Neural cell (in vitro differentiated cells): ENCODE results near the gene BIRC2. TPM values are rescaled to one million over a fixed set of nuclear protein-coding genes. Genes with fewer than 3 reads are reported as not detected.
A peak's percentile ranks its signal among the peaks of the same experiment; 100 is the strongest.

Experiments
- H2AFZ ChIP-seq: fragments of 200-600, 300-800 bp; sonication (generic), shearing (Covaris generic); 2 replicates; pipeline ENCODE4 v1.6.0; 2014; ENCODE audit warnings: low read depth, mild to moderate bottlenecking, antibody characterized with exemption, low read length, moderate library complexity
- H3F3A ChIP-seq: fragments of 200-600 bp; shearing (Covaris generic); 2 replicates; pipeline ENCODE4 v1.6.1; 2016; ENCODE audit warnings: mild to moderate bottlenecking, moderate library complexity, mixed read lengths, antibody characterized with exemption, low read length; ENCODE audit not compliant: insufficient read depth, poor library complexity, severe bottlenecking
- H3K27ac ChIP-seq: fragments of 200-600, 300-800 bp; sonication (generic), shearing (Covaris generic); 2 replicates; pipeline ENCODE4 v1.5.1; 2014; ENCODE audit warnings: mild to moderate bottlenecking, low read length, moderate library complexity
- H3K27me3 ChIP-seq: fragments of 300-800, 200-600 bp; sonication (generic), shearing (Covaris generic); 2 replicates; pipeline ENCODE4 v1.6.0; 2014; ENCODE audit warnings: mild to moderate bottlenecking, low read depth, low read length, moderate library complexity; ENCODE audit not compliant: insufficient read depth
- H3K36me3 ChIP-seq: fragments of 300-800, 200-600 bp; sonication (generic), shearing (Covaris generic); 2 replicates; pipeline ENCODE4 v1.5.1; 2014; ENCODE audit warnings: mild to moderate bottlenecking, antibody characterized with exemption, low read length, moderate library complexity; ENCODE audit not compliant: insufficient read depth
- H3K4me2 ChIP-seq: fragments of 300-800, 200-600 bp; sonication (generic), shearing (Covaris generic); 2 replicates; pipeline ENCODE4 v1.6.0; 2014; ENCODE audit warnings: mild to moderate bottlenecking, low read length
- H3K4me3 ChIP-seq: fragments of 300-800, 200-600 bp; sonication (generic), shearing (Covaris generic); 2 replicates; pipeline ENCODE4 v1.5.1; 2014; ENCODE audit warnings: mild to moderate bottlenecking, low read length, moderate library complexity
- H3K79me2 ChIP-seq: fragments of 200-600 bp; shearing (Covaris generic); replicated peaks from 2 replicates; pipeline ENCODE4 v1.6.0; 2014; ENCODE audit warnings: mild to moderate bottlenecking, low read length, moderate library complexity; ENCODE audit not compliant: insufficient read depth
- H3K9ac ChIP-seq: fragments of 300-800, 200-600 bp; sonication (generic), shearing (Covaris generic); 2 replicates; pipeline ENCODE4 v1.6.1; 2016; ENCODE audit warnings: mild to moderate bottlenecking, low read length, mixed read lengths
- H3K9me2 ChIP-seq: fragments of 200-600 bp; shearing (Covaris generic); 2 replicates; pipeline ENCODE4 v1.6.1; 2016; ENCODE audit warnings: mild to moderate bottlenecking, low read length, mixed read lengths; ENCODE audit not compliant: insufficient read depth
- H3K9me3 ChIP-seq: fragments of 200-600, 300-800 bp; sonication (generic), shearing (Covaris generic); 2 replicates; pipeline ENCODE4 v1.6.1; 2016; ENCODE audit warnings: mild to moderate bottlenecking, mixed run types, low read length, moderate library complexity, mixed read lengths
- H4K20me1 ChIP-seq: fragments of 200-600 bp; shearing (Covaris generic); 2 replicates; pipeline ENCODE4 v1.6.1; 2016; ENCODE audit warnings: mild to moderate bottlenecking, mixed run types; ENCODE audit not compliant: insufficient read depth
- EP300 ChIP-seq: fragments of 450-650 bp; conservative IDR thresholded peaks from 2 replicates; pipeline ENCODE4 v1.6.1; 2014; ENCODE audit warnings: antibody characterized with exemption, mild to moderate bottlenecking, moderate library complexity; ENCODE audit not compliant: poor library complexity, severe bottlenecking
- EZH2 ChIP-seq: fragments of 200-600, 300-800 bp; shearing (Covaris generic), sonication (generic); IDR thresholded peaks from 2 replicates; pipeline ENCODE4 v1.6.1; 2014; ENCODE audit warnings: antibody characterized with exemption, low read length, borderline replicate concordance, mild to moderate bottlenecking; ENCODE audit not compliant: insufficient read depth, poor library complexity, severe bottlenecking
- MXI1 ChIP-seq: fragments of 450-650 bp; conservative IDR thresholded peaks from 2 replicates; pipeline ENCODE4 v1.6.1; 2014; ENCODE audit warnings: antibody characterized with exemption, mild to moderate bottlenecking; ENCODE audit not compliant: poor library complexity, severe bottlenecking
- POLR2AphosphoS5 ChIP-seq: IDR thresholded peaks from 2 replicates; pipeline ENCODE4 v1.6.1; 2012
- RAD21 ChIP-seq: fragments of 450-650 bp; conservative IDR thresholded peaks from 2 replicates; pipeline ENCODE4 v1.6.1; 2014; ENCODE audit warnings: antibody characterized with exemption, mild to moderate bottlenecking, moderate library complexity
- SMC3 ChIP-seq: fragments of 450-650 bp; conservative IDR thresholded peaks from 2 replicates; pipeline ENCODE4 v1.6.1; 2014; ENCODE audit warnings: antibody characterized with exemption, mild to moderate bottlenecking, moderate library complexity; ENCODE audit not compliant: poor library complexity
- TAF1 ChIP-seq: IDR thresholded peaks from 2 replicates; pipeline ENCODE4 v1.6.1; 2012; ENCODE audit warnings: low read depth
- polyA plus RNA-seq: library from polyadenylated mRNA; depleted of rRNA; stranded (reverse); fragments of >200 nt; gene quantifications from 2 replicates; pipeline ENCODE4 v1.2.3, GENCODE V29; 2014
- TF ChIP-seq, protein P1 (sequence below): fragments of 450-650 bp; IDR thresholded peaks from 2 replicates; pipeline ENCODE4 v1.5.1; 2014; ENCODE audit warnings: antibody characterized with exemption, mild to moderate bottlenecking, moderate library complexity; ENCODE audit not compliant: poor library complexity, severe bottlenecking
- TF ChIP-seq, protein P2 (sequence below): IDR thresholded peaks from 2 replicates; pipeline ENCODE4 v1.6.1; 2012; ENCODE audit warnings: borderline replicate concordance

The BIRC2 gene
- polyA plus RNA-seq, 1 donor from 2014 or later: 68.7 TPM

DNA sequence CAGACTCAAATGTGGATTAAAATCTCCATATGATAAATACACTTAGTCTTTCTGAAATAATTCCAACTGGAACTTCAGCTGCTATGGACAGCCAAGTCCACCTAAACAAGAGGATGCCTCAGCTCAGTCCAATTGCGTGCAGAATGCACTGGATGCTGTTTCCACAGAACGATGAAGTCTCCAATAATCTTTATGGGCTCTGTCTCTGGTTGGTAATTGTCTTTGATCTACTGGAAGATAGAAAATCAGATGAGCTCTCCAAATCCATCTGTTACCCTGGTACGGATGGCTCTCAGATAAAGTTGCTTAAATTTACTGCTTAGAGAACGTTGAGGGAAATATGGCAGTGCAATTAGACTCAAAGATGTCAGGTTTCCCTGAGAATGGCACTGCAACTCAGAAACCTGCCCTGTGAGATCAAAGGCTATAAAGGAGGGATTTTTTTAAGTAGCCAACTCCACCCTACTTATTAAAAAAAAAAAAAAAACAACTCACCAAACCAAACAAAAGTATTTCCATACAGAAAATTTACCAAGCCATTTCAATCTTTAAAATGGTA is 30.6 kb upstream of the BIRC2 start:
- TF ChIP-seq, protein P1, sequence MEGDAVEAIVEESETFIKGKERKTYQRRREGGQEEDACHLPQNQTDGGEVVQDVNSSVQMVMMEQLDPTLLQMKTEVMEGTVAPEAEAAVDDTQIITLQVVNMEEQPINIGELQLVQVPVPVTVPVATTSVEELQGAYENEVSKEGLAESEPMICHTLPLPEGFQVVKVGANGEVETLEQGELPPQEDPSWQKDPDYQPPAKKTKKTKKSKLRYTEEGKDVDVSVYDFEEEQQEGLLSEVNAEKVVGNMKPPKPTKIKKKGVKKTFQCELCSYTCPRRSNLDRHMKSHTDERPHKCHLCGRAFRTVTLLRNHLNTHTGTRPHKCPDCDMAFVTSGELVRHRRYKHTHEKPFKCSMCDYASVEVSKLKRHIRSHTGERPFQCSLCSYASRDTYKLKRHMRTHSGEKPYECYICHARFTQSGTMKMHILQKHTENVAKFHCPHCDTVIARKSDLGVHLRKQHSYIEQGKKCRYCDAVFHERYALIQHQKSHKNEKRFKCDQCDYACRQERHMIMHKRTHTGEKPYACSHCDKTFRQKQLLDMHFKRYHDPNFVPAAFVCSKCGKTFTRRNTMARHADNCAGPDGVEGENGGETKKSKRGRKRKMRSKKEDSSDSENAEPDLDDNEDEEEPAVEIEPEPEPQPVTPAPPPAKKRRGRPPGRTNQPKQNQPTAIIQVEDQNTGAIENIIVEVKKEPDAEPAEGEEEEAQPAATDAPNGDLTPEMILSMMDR: no peak
- TF ChIP-seq, protein P2, sequence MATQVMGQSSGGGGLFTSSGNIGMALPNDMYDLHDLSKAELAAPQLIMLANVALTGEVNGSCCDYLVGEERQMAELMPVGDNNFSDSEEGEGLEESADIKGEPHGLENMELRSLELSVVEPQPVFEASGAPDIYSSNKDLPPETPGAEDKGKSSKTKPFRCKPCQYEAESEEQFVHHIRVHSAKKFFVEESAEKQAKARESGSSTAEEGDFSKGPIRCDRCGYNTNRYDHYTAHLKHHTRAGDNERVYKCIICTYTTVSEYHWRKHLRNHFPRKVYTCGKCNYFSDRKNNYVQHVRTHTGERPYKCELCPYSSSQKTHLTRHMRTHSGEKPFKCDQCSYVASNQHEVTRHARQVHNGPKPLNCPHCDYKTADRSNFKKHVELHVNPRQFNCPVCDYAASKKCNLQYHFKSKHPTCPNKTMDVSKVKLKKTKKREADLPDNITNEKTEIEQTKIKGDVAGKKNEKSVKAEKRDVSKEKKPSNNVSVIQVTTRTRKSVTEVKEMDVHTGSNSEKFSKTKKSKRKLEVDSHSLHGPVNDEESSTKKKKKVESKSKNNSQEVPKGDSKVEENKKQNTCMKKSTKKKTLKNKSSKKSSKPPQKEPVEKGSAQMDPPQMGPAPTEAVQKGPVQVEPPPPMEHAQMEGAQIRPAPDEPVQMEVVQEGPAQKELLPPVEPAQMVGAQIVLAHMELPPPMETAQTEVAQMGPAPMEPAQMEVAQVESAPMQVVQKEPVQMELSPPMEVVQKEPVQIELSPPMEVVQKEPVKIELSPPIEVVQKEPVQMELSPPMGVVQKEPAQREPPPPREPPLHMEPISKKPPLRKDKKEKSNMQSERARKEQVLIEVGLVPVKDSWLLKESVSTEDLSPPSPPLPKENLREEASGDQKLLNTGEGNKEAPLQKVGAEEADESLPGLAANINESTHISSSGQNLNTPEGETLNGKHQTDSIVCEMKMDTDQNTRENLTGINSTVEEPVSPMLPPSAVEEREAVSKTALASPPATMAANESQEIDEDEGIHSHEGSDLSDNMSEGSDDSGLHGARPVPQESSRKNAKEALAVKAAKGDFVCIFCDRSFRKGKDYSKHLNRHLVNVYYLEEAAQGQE: no peak
- TF ChIP-seq EP300 (no peak), SMC3 (no peak), RAD21 (no peak), EZH2 (no peak), MXI1 (no peak)
- H3K27ac ChIP-seq: no peak overlapping the region
- no peaks in the 10 kb centered on the region for H4K20me1 ChIP-seq
- H2AFZ ChIP-seq: no peak overlapping the region
- no peaks in the 10 kb centered on the region for H3K79me2 ChIP-seq
- no peak overlapping the region for H3K4me2 ChIP-seq
- H3F3A ChIP-seq: no peaks in the 10 kb centered on the region
- no peak overlapping the region for H3K4me3 ChIP-seq
- H3K27me3 ChIP-seq: peaks cover 7% of the 10 kb centered on the region
- no peaks in the 10 kb centered on the region for H3K9me2 ChIP-seq
- H3K9me3 ChIP-seq: no peaks in the 10 kb centered on the region
- H3K36me3 ChIP-seq: no peaks in the 10 kb centered on the region
- no peak overlapping the region for H3K9ac ChIP-seq

DNA sequence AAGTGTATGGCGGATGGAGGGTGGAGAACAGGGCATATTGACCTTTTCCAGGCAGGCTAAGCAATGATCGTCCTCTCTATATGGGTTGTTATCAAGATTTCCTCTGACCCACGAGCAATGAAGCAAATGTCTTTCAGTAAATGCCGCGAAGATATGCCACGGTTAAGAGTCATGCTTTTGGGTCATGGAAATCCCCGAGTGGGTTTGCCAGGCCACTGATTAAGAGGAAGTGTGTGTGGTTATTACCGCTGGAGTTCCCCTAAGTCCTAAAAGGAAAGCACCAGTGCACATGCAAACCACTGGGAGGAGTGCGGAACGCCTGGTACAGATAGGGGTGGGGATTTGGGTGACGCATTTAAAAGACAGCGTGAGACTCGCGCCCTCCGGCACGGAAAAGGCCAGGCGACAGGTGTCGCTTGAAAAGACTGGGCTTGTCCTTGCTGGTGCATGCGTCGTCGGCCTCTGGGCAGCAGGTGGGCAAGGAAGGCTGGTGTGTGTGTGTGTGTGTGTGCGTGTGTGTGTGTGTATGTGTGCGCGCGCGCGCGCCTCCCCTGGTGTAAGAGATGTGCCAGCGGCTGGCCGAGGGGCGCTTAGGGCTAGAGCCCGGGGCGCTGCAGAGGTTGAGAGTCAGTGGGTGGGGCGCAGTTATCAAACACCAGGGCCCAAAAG is 29.8 kb upstream of the BIRC2 start, which contains the start of gene BIRC3:
TSS of gene BIRC3 (plus strand) at position 386 of the 669 bp plus-strand sequence. CDS start 7,026 bp downstream, outside the sequence.
- no peaks in the 10 kb centered on the region for H4K20me1 ChIP-seq
- no peak within 1 kb of the TSS for H2AFZ ChIP-seq
- no peak within 1 kb of the TSS for H3K4me2 ChIP-seq
- TF ChIP-seq MXI1 (no peak), POLR2AphosphoS5 (no peak), SMC3 (no peak), RAD21 (no peak), EZH2 (no peak), EP300 (no peak), TAF1 (no peak)
- TF ChIP-seq, protein P2: no peak
- TF ChIP-seq, protein P1: no peak
- H3K79me2 ChIP-seq: no peaks in the 10 kb centered on the region
- H3K9me3 ChIP-seq: no peaks in the 10 kb centered on the region
- H3K27me3 ChIP-seq: peaks cover 7% of the 10 kb centered on the region
- H3K9me2 ChIP-seq: no peaks in the 10 kb centered on the region
- peak within 1 kb of the TSS; percentile 49 for H3K4me3 ChIP-seq
- no peaks in the 10 kb centered on the region for H3F3A ChIP-seq
- H3K36me3 ChIP-seq: no peaks in the 10 kb centered on the region
- H3K27ac ChIP-seq: no peak within 1 kb of the TSS
- no peak within 1 kb of the TSS for H3K9ac ChIP-seq
